ENCODE results near the gene ENPEP.

ENPEP gene

GRCh38 chr4:110611968-110612447 lies 136.1 kb downstream of the ENPEP start:
- Mint-ChIP-seq H3K9me3 (no peaks in the 10 kb centered on the region), H3K27ac (peak overlapping the region; percentile 33 to 95 (median 94)), H3K4me3 (peak overlapping the region; percentile 29 to 88 (median 81)), H3K4me1 (peaks cover 42% of the 10 kb centered on the region), H3K27me3 (ENCODE audit: low read depth) (peaks cover 63% of the 10 kb centered on the region), H3K36me3 (ENCODE audit: low read depth) (peaks cover 4% of the 10 kb centered on the region)
- no peak for TF ChIP-seq CTCF (IDR thresholded peaks at IDR 0.05; ENCODE audit: unreplicated experiment in 3 of 3)

- peaks cover 8% of the 10 kb centered on the region for H3K36me3 Mint-ChIP-seq (ENCODE audit: low read depth)
- peaks cover 68% of the 10 kb centered on the region for H3K27me3 Mint-ChIP-seq (ENCODE audit: low read depth)
- TF ChIP-seq CTCF (IDR thresholded peaks at IDR 0.05; ENCODE audit: unreplicated experiment in 3 of 3), result no peak
- peak overlapping the region; percentile 93 to 95 (median 94) for H3K27ac Mint-ChIP-seq
- H3K4me3 Mint-ChIP-seq, result peak overlapping the region; percentile 81 to 88 (median 88)
- H3K4me1 Mint-ChIP-seq, result peaks cover 48% of the 10 kb centered on the region
- no peaks in the 10 kb centered on the region for H3K9me3 Mint-ChIP-seq
These were observed 136.8 kb downstream of the ENPEP start for GRCh38 chr4:110612631-110613269.

DNA sequence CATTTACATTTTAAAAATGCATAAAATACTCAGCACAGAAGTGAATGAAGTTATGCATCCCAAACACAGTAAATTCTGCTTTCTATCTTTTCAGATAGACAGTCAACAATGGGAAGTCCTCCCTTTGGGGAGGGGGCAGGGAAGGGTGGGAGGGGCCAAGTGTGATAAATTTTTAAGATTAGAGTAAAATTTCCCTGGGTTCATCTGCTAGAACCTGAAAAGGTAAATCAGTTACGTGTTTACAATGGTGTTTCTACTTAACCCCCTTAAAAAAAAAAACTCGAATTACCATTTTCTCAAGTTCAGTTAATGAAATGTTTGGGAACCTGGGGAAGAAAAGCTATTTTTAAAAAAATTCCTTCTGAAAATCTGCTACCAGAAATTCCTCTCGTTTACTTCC lies 137.8 kb downstream of the ENPEP start:
- TF ChIP-seq CTCF (IDR thresholded peaks at IDR 0.05; ENCODE audit: unreplicated experiment in 3 of 3), result no peak
- Mint-ChIP-seq H3K4me1 (peaks cover 47% of the 10 kb centered on the region), H3K9me3 (no peaks in the 10 kb centered on the region), H3K27me3 (ENCODE audit: low read depth) (peaks cover 75% of the 10 kb centered on the region), H3K36me3 (ENCODE audit: low read depth) (peaks cover 14% of the 10 kb centered on the region), H3K27ac (peak overlapping the region; percentile 93 to 99 (median 95)), H3K4me3 (peak overlapping the region; percentile 88 to 92 (median 88))

GRCh38 chr4:110614173-110614963 lies 138.4 kb downstream of the ENPEP start:
- TF ChIP-seq CTCF (IDR thresholded peaks at IDR 0.05; ENCODE audit: unreplicated experiment in 3 of 3), result no peak
- H3K36me3 Mint-ChIP-seq (ENCODE audit: low read depth), result peaks cover 14% of the 10 kb centered on the region
- H3K27me3 Mint-ChIP-seq (ENCODE audit: low read depth), result peaks cover 78% of the 10 kb centered on the region
- peak overlapping the region; percentile 93 to 99 (median 95) for H3K27ac Mint-ChIP-seq
- H3K4me1 Mint-ChIP-seq, result peaks cover 47% of the 10 kb centered on the region
- peak overlapping the region; percentile 88 to 92 (median 88) for H3K4me3 Mint-ChIP-seq
- no peaks in the 10 kb centered on the region for H3K9me3 Mint-ChIP-seq

Data from nephron (organoid).